Activated naive CD4-positive, alpha-beta T cell treated with Interleukin-2 at 50 U/mL for 16 hours (primary cell): ENCODE data around the gene FERMT3.

Source experiments
- DNase-seq: peaks from one replicate; pipeline ENCODE4 v3.0.0-alpha.2; 2020

FERMT3 gene

GRCh38 chr11:64186492-64187165 lies 19.9 kb upstream of the FERMT3 start:
- DNase-seq: peak; percentile 56

GRCh38 chr11:64192434-64192833 lies 14.1 kb upstream of the FERMT3 start:
- DNase-seq: no peak

GRCh38 chr11:64196626-64197025 lies 9.9 kb upstream of the FERMT3 start:
- DNase-seq: no peak

GRCh38 chr11:64198511-64198910 lies 8.0 kb upstream of the FERMT3 start:
- DNase-seq: no peak

GRCh38 chr11:64201543-64201942 lies 5.0 kb upstream of the FERMT3 start:
- DNase-seq: no peak

- no peak for DNase-seq
Observed at GRCh38 chr11:64202992-64203391, 3.5 kb upstream of the FERMT3 start.

DNA sequence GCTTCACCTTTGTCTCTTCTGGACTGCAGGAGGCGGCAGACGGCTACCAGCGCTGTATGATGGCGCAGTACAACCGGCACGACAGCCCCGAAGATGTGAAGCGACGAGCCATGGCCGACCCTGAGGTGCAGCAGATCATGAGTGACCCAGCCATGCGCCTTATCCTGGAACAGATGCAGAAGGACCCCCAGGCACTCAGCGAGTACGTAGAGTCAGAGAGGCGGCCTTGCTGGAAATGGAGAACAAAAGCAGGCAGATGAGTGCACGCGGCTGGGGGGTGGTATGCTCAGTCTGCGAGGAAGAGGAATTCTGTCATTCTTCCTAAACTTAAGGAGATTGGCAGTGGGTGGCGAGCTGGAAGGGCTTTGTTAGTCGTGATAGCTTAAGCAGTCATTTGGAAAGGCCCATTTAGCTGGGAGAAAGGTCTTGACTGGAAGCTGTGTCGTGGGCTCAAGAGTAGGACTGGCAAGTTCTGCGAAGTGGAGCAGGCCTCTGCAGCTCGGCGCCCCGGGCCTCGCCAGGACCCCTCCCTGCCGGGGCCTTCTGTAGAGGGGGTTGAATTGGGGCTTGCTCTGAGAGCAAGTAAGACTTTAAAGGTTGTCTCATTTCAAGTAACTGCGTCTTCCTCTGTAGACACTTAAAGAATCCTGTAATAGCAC lies 3.0 kb upstream of the FERMT3 start:
- no peak for DNase-seq

DNA sequence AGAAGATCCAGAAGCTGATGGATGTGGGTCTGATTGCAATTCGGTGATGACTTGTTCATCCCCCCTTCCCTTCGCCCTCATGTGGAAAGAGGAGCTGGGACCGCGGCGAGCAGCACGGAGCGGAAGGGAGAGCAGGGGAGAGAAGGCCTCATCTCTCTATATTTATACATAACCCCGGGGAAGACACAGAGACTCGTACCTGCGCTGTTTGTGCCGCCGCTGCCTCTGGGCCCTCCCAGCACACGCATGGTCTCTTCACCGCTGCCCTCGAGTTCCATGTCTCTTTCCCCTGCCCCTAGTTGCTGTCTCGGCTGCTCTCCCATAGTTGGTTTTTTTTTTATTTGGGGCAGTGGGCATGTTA lies 2.5 kb upstream of the FERMT3 start:
- no peak for DNase-seq

DNA sequence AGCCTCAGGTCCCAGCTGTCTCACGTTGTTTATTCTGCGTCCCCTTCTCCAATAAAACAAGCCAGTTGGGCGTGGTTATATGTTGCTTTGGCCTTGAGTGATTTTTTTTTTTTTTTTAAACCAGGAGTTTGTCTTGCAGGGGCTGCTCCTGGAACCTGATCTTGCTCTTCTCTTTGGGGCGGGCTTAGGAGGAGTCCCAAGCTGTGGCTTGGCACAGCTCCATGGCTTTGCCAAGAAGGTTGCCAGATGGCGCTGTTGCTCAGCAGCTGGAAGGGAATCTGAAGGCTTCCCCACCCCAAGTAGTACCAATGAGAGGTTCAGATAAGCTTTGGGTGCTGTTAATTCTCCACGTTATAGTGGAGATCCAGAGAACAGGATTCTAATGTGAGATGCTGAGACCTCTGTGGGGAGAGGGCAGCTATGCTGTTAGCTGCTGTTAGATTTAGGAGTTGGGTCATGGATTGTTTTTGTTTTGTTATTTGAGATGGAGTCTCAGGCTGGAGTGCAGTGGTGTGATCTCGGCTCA lies 2.0 kb upstream of the FERMT3 start:
- peak; percentile 82 for DNase-seq

DNA sequence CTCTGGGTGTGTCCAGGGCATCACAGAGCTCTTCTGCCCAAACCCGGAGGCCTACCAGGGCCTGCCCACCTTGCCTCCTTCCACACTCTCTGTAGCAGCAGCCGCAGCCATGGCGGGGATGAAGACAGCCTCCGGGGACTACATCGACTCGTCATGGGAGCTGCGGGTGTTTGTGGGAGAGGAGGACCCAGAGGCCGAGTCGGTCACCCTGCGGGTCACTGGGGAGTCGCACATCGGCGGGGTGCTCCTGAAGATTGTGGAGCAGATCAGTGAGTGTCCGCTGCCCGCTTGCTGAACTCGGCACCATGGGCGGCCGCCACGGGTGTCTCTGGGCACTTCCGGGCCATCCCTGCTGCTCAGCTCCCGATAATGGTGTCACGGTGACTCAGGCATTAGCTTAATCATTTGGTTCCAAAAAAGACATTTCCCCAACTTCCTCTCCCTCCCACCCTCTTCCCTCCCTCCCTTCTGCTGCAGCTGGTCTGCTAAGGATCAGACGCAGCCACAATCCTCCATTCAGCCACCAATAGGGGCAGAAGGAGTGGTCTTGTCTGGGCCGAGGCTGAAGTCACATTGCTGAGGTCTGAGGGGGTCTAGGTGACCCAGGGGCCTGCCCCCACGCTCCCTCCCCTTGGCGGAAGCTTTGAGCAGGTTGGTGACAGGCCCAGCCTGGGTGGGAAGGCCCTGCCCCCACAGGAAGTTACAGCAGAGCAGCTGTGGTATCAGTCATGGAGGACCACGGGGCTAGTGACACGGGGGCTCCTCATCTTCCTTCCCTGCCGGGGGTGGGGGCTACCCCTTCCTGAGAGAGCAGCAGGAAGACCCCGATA lies 950 bp downstream of the FERMT3 start:
- DNase-seq: peak; percentile 85

GRCh38 chr11:64208086-64208795 lies 1.7 kb downstream of the FERMT3 start:
- DNase-seq: no peak

DNA sequence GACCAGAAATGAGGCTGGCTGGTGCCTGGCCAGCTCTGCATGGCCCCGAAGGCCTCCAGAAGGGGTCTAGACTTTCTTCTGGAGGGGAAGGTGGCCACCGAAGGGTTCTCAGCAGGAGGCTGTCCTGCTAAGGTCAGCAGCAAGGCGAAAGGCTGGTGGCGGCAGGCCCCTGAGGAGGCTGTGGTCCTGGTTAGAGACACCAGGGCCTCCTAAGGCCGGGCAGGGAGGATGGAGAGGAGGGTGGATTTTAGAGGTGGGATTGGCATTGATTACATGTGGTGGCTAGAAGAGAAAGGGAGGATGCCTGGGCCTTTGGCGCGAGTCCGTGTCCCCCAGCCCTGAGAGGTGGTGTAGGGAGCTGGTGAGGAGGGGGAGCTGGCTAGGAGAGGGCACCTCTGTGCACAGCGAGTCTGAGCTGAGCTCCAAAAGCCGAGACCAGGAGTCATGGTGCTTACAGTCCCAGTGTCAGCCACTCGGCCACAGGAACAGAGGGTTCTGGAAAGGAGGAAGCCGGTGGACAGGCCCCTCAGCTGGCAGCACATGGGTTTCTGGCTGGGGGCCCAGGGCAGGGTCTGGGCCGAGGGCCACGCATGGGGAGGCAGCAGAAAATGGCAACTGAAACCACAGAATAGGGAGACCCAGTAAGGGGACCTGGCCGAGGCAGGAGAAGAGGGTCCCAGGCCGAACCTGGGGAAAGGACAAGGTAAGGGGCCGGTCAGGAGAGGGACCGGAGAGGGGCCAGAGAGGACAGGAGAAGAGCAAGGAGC lies 2.5 kb downstream of the FERMT3 start:
- DNase-seq: no peak

DNA sequence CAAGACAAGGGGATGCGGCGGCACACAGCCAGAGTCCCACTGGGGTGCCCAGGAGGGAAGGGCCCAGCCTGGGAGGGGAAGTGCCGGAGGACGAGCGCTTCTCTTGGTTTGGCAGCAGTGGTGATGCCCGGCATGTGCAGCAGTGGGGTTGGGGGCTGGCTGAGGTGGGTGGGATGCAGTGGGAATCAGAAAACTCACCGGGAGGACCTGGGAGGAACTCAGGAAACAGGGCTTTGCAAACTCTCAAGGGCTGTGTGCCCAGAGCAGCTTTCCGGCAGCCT lies 3.0 kb downstream of the FERMT3 start:
- DNase-seq: no peak

GRCh38 chr11:64210301-64211020 lies 3.9 kb downstream of the FERMT3 start:
- no peak for DNase-seq

DNA sequence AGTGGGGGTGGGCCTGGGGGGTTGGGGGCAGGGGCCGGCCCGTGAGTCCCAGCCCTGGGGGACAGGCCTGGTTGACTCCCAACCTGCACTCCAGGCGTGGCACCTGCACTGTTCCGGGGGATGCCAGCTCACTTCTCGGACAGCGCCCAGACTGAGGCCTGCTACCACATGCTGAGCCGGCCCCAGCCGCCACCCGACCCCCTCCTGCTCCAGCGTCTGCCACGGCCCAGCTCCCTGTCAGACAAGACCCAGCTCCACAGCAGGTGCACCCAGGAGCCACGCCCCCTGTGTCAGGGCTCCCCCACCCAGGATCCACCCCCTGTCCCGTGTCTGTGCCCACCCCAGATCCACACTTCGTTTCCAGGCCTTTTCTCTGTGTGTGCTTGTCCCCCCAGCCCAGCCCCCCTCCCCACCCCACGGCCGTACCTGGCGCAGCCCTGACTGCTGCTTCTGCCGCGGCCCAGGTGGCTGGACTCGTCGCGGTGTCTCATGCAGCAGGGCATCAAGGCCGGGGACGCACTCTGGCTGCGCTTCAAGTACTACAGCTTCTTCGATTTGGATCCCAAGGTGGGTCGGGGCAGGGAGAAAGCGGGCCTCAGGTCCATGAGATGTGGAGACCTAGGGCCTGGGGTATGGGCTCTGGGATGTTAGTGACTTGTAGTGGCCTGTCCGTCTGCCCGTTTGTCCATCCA lies 4.8 kb downstream of the FERMT3 start:
- no peak for DNase-seq

DNA sequence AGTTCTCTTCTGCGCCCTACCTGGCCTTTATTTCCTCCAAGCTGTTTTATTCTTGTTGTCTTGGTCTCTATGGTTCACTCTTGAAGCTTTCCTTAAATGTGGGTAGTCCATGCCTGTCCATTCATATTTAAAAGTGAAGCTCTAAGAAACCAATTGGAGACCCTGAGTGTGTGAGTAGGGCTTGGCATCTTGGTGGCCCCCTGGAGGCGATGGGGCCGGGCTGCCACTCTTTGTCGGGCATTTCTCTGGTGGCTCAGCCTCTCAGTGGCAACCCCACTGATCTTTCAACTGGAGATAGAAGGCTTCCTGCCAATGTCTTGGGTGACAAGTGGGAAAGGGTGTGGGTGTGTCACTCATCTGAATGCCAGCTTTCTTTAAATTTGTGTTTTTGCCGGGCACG lies 10.4 kb downstream of the FERMT3 start:
- DNase-seq: no peak

DNA sequence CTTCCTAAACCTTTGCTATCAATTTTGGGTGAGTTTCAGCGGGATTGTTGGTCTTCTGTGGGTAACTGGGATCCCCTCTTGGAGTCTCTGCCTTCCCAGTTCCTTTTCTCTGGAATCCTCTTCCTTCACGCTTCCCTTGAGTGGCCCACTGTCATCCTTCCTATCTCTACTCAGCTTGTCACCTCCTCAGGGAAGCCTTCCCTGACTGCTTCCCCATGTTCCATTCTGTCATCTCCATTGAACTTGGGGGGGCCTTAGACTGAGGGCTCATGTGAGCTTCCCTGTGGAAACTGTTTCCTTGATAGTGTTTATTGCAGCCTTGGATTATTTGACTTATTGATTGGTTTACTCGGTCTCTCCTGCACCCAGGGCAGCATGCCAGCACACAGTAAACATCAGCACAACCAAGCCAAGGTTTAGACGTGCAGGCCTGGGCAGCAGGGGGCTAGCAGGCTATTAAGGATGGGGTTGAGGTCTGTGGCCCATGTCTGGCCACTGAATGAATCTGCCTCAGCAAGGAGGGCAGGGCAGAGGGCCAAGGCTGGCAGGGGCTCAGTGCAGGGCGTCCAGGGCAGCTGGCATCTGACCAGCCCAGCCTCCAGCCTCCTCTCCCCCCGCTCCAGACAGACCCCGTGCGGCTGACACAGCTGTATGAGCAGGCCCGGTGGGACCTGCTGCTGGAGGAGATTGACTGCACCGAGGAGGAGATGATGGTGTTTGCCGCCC lies 12.3 kb downstream of the FERMT3 start:
- no peak for DNase-seq

DNA sequence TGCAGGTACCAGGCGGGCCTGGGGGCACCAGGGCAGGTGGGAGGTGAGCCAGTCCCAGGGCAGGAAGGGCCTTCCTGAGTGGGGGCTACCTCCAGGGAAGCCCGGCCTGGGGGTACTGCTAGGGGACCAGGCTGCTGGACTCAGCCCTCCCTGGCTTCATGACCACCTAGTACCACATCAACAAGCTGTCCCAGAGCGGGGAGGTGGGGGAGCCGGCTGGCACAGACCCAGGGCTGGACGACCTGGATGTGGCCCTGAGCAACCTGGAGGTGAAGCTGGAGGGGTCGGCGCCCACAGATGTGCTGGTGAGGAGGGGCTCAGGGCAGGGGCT lies 12.8 kb downstream of the FERMT3 start:
- no peak for DNase-seq

DNA sequence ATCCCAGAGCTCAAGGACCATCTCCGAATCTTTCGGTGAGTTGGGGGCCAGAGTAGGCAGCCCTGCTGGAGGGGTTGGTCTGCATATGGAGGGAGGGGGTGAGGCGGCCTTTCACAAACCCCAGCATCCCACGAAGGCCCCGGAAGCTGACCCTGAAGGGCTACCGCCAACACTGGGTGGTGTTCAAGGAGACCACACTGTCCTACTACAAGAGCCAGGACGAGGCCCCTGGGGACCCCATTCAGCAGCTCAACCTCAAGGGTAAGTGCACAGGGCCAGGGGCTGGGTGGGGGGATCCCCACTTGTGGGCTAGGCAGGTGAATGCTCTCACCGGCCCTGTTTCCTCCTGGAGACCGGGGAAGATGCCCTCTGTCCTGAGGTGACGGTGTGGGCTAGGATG lies 13.2 kb downstream of the FERMT3 start:
- DNase-seq: no peak

GRCh38 chr11:64220271-64220670 lies 13.8 kb downstream of the FERMT3 start:
- DNase-seq: no peak

DNA sequence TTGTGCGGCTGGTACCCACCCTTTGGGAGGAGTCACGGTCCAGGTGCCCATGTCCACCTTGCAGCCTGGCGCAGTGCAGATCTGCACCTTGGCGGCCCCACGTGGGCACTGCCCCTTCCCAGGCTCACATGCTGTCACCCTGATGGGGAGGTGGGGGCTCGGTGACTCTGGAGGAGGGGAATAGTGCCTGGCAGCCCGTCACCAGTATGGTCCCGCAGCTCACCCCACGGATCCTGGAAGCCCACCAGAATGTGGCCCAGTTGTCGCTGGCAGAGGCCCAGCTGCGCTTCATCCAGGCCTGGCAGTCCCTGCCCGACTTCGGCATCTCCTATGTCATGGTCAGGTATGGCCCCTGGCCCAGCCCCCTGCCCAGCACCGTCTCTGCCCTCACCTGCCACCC lies 14.3 kb downstream of the FERMT3 start:
- DNase-seq: no peak
